Measurements from ENCODE around the gene DCAF11. TPM values are rescaled to one million over a fixed set of nuclear protein-coding genes. Genes with fewer than 3 reads are reported as not detected.
A peak's percentile ranks its signal among the peaks of the same experiment; 100 is the strongest.

The DCAF11 gene
- total and polyA plus RNA-seq, 2 of the 13 experiments (the other 11 are each of a cell fraction or from before 2014, with no cell fraction given), result 150 to 257 TPM

DNA sequence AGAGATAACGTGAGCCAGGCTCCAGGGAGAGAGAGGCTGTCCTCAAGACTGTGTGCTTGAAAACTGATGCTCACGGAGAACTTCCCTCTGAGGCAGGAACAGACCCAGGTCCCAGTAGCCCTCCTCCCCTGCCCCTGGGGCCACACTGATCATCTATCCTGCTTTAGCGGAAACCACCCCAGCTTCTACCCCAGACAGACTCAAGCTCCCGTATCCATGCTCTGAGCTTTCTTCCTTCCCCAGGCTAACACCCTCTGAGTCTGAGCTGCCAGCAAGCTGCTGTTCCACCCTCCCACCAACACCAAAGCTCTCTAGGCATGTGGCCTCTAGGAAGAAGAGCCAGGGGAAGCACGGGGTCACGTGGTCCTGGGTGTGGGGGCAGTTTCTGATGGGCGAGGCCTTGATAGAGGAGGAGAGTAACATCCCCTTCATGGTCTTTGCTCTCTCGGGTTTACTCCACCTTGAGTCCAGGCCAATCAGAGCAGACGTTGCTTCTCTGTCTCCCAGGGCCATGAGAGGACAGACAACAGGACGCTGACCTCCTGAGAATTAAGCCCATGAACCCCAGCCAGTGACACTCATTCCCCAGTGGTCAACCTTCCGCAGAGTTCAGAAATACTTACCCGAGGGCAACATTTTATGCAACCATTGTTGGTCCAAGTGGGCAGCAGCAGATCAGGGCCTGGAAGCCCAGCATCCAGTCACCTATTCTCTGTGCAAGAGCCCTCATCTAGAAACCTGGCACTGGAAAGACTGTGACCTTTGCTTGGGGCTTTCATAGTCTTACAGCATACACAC is 19.1 kb upstream of the DCAF11 start (continued):
- peak; percentile 28; the same call in 1 of the 2 replicates for TF ChIP-seq HHEX (CRISPR knock-in tag; IDR thresholded peaks at IDR 0.05)
- TF ChIP-seq ZNF577 (CRISPR knock-in tag; IDR thresholded peaks at IDR 0.05; ENCODE audit: borderline replicate concordance, low read depth), result peak; percentile 95; the same call in 1 of the 2 replicates
- TF ChIP-seq MBNL3 (CRISPR knock-in tag; conservative IDR thresholded peaks at IDR 0.05), result 0 out of 2 replicates have a peak, but pooled peaks have one; percentile 24
- TF ChIP-seq ZNF253 (CRISPR knock-in tag; IDR thresholded peaks at IDR 0.05; ENCODE audit: borderline replicate concordance), result no peak
- TF ChIP-seq, protein P1, sequence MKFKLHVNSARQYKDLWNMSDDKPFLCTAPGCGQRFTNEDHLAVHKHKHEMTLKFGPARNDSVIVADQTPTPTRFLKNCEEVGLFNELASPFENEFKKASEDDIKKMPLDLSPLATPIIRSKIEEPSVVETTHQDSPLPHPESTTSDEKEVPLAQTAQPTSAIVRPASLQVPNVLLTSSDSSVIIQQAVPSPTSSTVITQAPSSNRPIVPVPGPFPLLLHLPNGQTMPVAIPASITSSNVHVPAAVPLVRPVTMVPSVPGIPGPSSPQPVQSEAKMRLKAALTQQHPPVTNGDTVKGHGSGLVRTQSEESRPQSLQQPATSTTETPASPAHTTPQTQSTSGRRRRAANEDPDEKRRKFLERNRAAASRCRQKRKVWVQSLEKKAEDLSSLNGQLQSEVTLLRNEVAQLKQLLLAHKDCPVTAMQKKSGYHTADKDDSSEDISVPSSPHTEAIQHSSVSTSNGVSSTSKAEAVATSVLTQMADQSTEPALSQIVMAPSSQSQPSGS (CRISPR knock-in tag; IDR thresholded peaks at IDR 0.05), result peak; percentile 96
- peak; percentile 92 for TF ChIP-seq ZMYM3 (CRISPR knock-in tag; IDR thresholded peaks at IDR 0.05)
- TF ChIP-seq ELF3 (CRISPR knock-in tag; IDR thresholded peaks at IDR 0.05), result peak; percentile 96
- peak; percentile 99 for TF ChIP-seq MEF2D (CRISPR knock-in tag; IDR thresholded peaks at IDR 0.05)
- TF ChIP-seq THYN1 (CRISPR knock-in tag; IDR thresholded peaks at IDR 0.05; ENCODE audit: borderline replicate concordance, low read depth), result peak; percentile 72; the same call in 1 of the 2 replicates
- TF ChIP-seq FOXC1 (CRISPR knock-in tag; IDR thresholded peaks at IDR 0.05; ENCODE audit: borderline replicate concordance), result no peak
- TF ChIP-seq ERF (CRISPR knock-in tag; IDR thresholded peaks at IDR 0.05), result peak; percentile 100
- TF ChIP-seq NAIF1 (CRISPR knock-in tag; IDR thresholded peaks at IDR 0.05; ENCODE audit: borderline replicate concordance), result no peak
- peak; percentile 98 for TF ChIP-seq TOE1 (CRISPR knock-in tag; IDR thresholded peaks at IDR 0.05)
- TF ChIP-seq, protein P2, sequence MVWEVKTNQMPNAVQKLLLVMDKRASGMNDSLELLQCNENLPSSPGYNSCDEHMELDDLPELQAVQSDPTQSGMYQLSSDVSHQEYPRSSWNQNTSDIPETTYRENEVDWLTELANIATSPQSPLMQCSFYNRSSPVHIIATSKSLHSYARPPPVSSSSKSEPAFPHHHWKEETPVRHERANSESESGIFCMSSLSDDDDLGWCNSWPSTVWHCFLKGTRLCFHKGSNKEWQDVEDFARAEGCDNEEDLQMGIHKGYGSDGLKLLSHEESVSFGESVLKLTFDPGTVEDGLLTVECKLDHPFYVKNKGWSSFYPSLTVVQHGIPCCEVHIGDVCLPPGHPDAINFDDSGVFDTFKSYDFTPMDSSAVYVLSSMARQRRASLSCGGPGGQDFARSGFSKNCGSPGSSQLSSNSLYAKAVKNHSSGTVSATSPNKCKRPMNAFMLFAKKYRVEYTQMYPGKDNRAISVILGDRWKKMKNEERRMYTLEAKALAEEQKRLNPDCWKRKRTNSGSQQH (CRISPR knock-in tag; IDR thresholded peaks at IDR 0.05; ENCODE audit: low read depth), result peak; percentile 98
- TF ChIP-seq, protein P3, sequence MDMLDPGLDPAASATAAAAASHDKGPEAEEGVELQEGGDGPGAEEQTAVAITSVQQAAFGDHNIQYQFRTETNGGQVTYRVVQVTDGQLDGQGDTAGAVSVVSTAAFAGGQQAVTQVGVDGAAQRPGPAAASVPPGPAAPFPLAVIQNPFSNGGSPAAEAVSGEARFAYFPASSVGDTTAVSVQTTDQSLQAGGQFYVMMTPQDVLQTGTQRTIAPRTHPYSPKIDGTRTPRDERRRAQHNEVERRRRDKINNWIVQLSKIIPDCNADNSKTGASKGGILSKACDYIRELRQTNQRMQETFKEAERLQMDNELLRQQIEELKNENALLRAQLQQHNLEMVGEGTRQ (IDR thresholded peaks at IDR 0.05; ENCODE audit: low read depth, low read length), result peak; percentile 98
- TF ChIP-seq, protein P3 (CRISPR knock-in tag; IDR thresholded peaks at IDR 0.05; ENCODE audit: borderline replicate concordance), result no peak
- TF ChIP-seq CHD2 (IDR thresholded peaks at IDR 0.05; ENCODE audit: low read depth, low read length), result peak; percentile 39
- peak; percentile 97 for TF ChIP-seq CBX5 (CRISPR knock-in tag; IDR thresholded peaks at IDR 0.05; ENCODE audit: borderline replicate concordance)
- TF ChIP-seq KLF11 (CRISPR knock-in tag; IDR thresholded peaks at IDR 0.05), result peak; percentile 99
- peak; percentile 94 for TF ChIP-seq FOXK1 (CRISPR knock-in tag; IDR thresholded peaks at IDR 0.05; ENCODE audit: borderline replicate concordance, low read depth)
- TF ChIP-seq, protein P4, sequence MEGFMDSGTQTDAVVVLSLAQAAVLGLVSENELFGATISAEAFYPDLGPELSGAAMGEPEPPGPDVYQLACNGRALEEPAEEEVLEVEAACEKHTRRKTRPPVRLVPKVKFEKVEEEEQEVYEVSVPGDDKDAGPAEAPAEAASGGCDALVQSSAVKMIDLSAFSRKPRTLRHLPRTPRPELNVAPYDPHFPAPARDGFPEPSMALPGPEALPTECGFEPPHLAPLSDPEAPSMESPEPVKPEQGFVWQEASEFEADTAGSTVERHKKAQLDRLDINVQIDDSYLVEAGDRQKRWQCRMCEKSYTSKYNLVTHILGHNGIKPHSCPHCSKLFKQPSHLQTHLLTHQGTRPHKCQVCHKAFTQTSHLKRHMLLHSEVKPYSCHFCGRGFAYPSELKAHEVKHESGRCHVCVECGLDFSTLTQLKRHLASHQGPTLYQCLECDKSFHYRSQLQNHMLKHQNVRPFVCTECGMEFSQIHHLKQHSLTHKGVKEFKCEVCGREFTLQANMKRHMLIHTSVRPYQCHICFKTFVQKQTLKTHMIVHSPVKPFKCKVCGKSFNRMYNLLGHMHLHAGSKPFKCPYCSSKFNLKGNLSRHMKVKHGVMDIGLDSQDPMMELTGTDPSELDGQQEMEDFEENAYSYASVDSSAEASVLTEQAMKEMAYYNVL (CRISPR knock-in tag; IDR thresholded peaks at IDR 0.05; ENCODE audit: borderline replicate concordance), result peak; percentile 96
